Measurements from ENCODE around the gene FHOD1.

Gene FHOD1

DNA sequence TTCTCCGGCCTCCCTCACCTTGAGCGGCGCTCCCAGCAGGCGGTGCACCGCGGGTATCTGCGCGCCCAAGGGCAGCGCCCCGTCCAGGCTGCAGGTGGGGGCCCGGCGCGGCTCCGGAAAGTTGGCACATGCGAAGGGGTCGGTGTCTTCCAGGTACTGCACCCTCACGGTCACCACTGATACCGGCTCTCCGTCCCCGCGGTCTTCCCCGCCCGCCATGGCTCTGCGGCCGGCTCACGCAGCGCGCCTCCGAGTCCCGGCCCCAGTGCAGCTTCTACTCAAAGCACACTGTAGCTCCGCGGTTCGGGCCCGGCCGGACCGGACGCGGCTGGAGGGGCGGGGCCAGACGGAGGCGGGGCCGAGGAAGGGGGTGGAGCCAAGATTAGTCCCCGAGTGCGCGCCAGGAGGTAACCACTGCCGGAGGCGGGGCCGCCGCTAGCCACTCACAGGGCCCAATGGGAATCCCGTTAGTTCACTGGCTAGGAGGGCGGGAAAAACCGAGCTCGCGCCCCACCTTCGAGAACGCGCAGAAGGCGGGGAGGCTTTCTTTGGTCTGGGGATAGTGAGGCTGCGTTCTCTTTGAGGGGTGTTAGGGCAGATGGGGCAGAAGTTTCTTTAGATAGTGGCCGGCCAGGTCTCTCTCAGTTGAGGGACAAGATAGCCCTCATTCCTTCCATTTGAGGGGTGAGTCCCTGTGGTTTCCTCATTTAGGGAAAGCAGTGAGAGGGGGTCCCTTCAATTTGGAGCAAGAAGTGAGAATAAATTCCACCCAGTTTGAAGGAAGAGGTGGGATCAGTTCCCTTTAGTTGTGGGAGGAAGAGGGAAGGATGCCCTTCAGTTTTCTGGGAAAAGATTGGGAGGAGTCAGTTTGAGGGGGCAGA is at the start of gene FHOD1:
Gene FHOD1, minus strand, starts transcription at position 290 of the 881 bp plus-strand sequence. Its CDS starts 71 bp downstream, at position 219.
- peak; percentile 85 to 94 (median 92) for DNase-seq

DNA sequence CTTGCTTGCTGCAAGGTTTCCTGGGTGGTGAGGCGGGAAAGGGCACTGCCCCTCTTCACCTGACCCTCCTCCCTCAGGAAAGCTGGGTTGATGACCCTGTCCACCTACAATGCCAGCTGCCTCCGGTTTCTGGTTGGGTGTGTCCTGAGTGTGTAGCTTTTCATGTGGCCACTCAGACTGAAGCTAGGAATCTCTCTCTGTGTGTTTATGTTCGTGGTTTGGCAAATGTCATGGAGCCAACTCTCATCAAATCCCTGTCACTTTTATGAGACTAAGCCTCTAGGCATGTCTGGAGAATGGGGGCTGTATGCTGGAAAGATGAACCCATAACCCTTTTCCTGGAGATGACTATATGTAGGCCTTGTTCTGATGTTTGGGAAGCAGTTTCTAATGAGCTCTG is 49.1 kb upstream of the FHOD1 start:
- DNase-seq: no peak

DNA sequence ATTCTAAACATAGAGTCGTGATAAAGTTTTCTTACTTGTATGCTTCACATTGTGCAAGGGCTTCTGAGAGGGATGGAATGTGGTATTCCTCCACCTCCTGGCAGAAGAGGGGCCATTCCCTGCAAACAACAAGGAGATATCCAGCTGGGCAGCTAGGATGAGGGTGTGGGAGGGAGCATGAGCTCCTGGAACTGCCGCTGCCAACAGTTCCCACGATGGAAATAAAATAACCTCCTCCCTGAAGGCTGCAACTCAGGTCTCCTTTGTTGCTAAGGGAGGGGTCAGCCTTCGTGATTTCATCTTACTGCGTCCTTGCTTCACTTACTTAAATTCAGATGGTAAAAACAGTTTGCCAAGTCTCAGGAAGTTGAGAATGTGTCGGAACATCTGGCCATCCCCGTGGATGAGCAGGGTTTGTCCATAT is 47.7 kb upstream of the FHOD1 start:
- DNase-seq: no peak

DNA sequence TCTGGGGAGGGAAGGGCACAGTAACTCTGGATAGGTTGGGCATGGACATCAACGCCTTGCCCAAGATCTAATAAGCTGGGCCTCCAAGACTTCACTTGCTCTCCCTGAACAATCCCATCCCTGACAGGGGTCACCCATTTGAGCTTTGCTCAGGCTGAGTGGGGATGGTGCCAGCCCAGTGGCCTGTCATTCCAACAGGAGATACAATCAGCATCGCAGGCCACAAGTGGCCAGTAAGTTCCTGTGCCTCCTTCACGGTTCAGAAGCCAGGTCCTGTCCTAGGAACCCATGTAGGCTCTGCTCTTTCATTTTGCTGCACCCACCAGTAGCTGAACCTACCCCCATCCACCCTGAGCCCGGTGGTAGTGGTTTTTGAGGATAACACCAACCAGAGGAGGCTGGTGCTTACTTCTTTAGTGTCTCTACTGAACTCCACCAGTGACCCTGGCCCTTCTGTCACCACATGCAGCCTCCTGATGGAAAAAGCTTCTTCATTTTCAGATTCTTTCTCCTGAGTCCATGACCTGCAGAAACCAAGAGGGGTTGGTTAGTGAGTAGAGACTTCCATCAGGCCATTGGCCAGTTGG is 47.0 kb upstream of the FHOD1 start:
- no peak for DNase-seq

DNA sequence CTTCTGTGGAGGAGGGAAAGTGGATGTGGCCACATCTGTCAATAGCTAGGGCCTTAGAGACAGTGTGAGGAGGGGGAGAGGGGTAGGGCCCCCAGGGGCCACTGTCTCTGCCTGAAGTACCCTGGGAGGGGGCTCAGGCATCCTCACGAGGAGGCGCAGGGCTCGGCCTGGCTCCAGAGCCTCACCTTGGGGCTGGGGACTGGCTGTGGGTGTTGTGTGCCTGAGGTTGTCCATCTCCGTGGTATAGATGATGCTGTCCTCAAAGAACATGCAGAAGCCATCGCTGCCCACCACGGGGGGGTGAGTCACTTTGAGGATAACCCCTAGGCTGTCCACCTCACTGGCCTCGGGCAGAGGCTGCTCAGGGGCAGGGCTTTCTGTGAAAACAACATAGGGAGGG is 44.2 kb upstream of the FHOD1 start:
- DNase-seq: no peak

DNA sequence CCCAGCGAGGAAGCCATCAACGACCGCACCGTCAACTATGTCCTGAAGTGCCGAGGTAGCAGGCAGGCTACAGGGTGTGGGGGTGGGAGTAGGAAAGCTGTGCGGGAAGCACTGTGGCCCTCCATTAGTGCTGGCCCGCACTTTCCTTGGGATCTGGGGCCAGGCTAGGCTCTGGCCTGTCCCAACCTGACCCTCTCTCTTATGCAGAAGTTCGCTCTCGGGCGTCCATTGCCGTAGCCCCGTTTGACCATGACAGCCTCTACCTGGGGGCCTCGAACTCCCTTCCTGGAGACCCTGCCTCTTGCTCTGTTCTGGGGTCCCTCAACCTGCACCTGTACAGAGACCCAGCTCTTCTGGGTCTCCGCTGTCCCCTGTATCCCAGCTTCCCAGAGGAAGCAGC is 40.7 kb upstream of the FHOD1 start:
- no peak for DNase-seq

DNA sequence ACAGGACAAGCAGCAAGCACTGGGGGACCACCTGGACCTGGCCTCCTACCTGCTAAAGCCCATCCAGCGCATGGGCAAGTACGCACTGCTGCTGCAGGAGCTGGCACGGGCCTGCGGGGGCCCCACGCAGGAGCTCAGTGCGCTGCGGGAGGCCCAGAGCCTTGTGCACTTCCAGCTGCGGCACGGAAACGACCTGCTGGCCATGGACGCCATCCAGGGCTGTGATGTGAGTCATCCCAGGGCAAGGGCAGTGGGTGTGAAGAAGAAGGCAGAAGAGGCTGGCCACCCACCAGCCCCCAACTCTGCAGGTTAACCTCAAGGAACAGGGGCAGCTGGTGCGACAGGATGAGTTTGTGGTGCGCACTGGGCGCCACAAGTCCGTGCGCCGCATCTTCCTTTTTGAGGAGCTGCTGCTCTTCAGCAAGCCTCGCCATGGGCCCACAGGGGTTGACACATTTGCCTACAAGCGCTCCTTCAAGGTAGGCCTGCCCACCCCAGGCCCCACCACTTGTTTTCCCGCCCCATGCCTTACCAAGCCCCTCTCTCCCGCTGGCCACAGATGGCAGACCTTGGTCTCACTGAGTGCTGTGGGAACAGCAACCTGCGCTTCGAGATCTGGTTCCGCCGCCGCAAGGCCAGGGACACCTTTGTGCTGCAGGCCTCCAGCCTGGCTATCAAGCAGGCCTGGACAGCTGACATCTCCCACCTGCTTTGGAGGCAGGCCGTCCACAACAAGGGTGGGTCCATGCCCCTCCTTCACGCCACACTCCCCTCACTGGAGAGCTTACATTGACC is 39.4 kb upstream of the FHOD1 start:
- no peak for DNase-seq

DNA sequence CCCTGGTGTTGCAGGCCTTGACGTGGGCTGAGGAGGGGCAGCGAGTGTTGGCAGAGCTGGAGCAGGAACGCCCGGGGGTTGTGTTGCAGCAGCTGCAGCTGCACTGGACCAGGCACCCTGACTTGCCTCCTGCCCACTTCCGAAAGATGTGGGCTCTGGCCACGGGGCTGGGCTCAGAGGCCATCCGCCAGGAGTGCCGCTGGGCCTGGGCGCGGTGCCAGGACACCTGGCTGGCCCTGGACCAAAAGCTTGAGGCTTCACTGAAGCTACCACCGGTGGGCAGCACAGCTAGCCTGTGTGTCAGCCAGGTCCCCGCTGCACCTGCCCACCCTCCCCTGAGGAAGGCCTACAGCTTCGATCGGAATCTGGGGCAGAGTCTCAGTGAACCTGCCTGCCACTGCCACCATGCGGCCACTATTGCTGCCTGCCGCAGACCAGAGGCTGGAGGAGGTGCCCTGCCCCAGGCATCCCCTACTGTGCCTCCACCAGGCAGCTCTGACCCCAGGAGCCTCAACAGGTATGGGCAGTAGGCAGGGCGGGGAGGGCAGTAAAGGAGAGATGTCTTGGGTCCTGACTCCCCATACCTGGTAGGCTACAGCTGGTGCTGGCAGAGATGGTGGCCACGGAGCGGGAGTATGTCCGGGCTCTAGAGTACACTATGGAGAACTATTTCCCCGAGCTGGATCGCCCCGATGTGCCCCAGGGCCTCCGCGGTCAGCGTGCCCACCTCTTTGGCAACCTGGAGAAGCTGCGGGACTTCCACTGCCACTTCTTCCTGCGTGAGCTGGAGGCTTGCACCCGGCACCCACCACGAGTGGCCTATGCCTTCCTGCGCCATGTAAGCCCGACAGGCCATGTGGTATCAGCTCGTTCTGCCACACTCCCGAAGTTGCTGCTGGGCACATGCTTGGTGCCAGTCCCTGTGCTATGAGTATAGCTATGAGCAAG is 37.7 kb upstream of the FHOD1 start:
- DNase-seq: no peak

DNA sequence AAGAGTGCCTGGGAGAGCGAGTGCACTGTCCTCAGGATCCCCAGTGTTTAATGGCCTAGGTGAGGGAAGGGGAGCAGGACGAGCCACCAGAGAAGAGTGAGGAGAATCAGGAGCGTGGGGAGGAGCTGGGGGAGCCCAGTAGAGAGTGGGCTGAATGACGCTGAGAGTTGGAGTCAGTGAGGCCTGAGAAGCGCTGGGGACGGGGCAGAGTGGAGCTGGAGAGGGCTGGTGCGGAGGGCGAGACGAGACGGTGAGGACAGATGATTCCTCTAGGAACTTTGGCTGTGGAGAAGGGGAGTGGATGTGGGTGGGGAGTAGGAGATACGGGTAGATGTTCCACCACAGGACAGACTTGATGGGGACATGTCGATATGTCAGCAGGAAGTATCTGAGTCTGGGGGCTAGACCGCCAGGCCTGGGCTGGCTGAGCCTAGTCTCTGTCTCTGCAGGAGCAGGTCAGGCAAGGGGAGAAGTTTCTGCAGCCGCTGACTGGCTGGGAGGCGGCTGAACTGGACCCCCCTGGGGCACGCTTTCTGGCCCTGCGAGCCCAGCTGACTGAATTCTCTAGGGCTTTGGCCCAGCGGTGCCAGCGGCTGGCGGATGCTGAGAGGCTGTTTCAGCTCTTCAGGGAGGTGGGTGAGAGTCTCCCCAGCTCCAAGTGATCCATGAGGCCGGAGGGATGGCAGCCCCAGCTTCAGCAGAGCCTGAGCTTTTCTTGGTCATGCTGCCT is 36.7 kb upstream of the FHOD1 start:
- no peak for DNase-seq

DNA sequence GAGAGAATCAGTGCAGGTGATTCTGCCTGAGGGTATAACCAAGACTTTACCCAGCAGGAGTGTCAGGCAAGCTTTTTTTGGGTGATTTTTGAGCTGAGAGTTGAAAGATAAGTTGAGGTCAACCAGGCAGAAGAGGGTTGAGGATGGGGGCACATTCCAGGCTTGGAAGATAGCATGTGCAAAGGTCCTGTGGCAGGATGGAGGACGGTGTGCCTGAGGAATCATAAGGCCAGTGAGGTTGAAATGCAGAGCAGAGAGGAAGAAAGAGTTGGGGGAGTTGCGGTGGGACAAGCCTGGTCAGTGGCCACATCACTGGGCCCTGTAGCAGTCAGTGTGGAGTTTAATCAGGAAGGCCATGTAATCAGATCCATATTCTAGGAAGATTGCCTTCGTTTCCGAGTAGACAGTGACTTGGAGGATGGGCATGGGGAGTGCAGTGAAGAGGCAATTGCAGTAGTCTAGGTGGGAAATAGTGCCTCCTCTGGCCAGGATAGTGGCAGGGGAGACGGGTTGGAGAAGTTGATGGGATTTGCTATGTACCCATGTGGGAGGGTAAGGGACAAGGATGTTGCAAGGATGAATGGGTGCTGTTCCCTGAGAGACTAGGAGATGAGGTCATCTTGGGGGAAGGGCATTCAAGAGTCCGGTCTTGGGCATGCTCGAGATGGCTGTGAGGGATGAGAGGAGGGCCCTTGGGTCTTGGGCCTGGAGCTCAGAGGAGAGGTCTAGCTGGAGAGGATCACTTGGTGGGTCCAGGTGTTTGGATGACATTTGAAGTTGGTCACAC is 36.0 kb upstream of the FHOD1 start:
- DNase-seq: no peak

DNA sequence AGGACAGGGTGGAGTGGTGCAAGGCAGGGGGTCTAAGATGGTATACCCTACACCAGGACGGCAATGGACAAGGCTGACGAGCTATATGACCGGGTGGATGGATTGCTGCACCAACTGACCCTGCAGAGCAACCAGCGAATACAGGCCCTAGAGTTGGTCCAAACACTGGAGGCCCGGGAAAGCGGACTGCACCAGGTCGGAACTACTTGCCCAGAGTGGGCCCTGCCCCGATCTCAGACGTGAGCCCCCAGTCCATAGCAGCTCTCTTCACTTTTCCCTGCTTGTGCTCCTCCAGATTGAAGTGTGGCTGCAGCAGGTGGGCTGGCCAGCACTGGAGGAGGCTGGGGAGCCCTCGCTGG is 35.1 kb upstream of the FHOD1 start:
- DNase-seq: no peak

DNA sequence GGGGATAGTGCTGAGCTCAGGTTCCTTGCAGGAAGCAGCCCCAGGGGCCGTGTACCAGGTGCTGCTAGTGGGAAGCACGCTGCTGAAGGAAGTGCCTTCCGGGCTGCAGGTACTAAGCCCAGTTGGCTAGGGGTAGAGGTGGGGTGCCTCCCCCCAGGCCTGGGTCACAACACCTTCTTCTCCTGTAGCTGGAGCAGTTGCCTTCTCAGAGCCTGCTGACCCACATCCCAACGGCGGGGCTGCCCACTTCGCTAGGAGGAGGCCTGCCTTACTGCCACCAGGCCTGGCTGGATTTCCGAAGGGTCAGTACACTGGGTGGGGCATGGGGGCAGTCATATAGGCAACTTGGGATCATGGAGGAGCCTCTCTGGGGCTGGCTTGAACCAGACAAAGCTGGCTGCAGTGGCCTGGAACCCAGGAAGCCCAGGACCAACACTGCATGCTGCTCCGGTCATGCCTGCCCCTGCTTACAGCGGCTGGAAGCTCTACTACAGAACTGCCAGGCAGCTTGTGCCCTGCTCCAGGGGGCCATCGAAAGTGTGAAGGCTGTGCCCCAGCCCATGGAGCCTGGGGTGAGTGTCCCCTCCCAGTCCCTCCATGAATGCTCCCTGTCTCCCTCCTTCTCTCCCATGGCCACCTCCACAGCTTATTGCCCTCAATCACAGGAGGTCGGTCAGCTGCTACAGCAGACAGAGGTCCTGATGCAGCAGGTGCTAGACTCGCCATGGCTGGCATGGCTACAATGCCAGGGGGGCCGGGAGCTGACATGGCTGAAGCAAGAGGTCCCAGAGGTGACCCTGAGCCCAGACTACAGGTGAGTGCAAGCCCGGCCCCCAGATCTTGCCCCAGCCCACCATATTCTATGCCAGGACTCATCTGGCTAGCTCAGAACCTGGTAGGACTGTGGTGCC is 34.5 kb upstream of the FHOD1 start:
- DNase-seq: no peak

DNA sequence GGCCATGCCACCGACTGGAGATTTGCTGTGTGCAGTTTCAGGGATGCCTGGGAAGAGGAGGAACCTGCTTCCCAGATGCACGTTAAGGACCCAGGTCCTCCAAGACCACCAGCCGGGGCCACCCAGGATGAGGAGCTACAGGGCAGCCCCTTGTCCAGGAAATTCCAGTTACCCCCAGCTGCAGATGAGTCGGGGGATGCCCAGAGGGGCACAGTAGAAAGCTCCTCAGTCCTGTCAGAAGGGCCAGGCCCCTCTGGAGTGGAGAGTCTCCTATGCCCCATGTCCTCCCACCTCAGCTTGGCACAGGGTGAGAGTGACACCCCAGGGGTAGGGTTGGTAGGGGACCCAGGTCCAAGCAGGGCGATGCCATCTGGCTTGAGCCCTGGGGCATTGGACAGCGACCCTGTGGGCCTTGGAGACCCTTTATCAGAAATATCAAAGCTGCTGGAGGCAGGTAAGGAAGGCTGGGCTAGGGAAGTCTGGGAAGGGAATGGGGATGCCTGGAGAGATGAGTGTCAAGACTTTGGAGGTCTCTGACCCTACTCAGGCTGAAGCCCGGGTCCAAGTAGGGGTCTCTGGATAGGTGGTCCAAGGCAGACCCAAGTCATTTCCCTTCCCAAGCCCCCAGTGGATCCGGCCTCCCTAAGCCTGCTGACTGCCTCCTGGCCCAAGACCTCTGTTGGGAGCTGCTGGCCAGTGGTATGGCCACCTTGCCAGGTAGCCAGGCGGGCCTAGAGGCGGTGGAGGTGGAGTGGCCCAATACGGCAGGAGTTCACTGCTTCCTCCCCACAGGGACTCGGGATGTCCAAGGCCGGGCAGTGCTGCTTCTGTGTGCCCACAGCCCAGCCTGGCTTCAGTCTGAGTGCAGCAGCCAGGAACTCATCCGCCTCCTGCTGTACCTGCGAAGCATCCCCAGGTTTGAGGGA is 33.1 kb upstream of the FHOD1 start:
- DNase-seq: no peak

DNA sequence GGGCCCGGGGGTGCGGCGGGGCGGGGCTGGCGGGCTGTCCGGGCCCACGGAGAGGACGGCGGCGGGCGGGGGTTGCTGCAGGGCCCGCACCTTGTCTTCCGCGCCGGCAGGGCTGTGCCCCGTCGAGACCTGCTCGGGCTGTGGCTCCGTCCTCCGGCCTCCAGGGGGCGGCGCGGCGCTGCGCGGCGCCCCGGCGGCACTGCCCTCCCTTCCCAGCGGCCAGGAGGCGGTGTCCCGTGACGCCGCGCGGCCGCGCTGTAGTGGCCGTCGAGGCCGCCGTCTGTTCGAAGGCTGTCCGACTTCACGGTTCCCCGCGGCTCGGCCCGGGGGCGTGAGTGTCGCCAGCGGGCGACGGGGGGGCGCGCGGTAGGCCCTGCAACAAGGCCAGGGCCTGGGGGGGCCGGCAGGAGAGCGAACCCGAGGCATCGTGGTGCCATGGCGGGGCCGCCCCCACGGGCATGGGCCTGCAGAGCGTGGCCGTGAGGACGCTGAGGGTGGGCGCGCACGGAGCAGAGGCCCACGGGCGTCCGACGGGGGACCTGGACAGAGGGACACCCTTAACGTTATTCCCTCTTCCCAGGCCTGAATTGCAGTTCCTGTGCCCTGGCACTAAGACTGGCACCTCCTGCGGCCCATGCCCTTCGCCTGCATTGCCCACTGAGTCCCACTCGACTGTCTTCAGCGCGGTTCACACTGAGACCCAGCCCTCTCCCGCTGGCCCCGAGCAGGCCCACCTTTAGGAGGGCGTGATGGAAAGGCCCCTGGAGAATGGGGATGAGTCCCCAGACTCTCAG is 32.2 kb upstream of the FHOD1 start, which contains the start of gene PLEKHG4:
Gene PLEKHG4, plus strand, starts transcription at position 237 of the 794 bp plus-strand sequence. Its CDS starts 513 bp downstream, at position 750.
- peak; percentile 50 to 76 (median 66) for DNase-seq

DNA sequence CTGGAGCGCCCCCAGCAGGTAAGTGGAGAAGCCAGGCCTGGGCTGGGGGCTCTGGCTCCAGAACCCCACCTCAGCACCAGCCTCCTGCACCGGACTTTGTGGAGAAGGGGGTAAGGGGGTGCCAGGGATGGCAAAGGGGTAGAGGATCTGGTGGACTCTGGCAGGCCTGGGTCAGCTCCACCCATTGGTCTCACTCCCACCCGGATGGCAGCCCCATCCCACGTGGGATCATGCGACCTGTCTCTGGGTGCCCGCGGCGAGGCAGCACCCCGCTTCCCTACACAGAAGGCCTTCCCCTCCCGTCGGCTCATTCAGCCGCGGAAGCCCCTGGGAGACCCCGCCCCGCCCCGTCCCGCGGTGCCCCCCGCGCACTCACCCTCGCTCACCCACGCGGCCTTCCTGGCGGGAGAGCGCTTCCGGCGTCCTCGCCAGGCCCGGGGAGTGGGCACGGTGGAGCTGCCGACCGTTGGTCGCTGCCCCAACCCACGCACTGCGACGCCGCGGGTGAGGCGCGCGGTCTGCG is 31.6 kb upstream of the FHOD1 start:
- peak; percentile 21 to 45 (median 39) for DNase-seq

DNA sequence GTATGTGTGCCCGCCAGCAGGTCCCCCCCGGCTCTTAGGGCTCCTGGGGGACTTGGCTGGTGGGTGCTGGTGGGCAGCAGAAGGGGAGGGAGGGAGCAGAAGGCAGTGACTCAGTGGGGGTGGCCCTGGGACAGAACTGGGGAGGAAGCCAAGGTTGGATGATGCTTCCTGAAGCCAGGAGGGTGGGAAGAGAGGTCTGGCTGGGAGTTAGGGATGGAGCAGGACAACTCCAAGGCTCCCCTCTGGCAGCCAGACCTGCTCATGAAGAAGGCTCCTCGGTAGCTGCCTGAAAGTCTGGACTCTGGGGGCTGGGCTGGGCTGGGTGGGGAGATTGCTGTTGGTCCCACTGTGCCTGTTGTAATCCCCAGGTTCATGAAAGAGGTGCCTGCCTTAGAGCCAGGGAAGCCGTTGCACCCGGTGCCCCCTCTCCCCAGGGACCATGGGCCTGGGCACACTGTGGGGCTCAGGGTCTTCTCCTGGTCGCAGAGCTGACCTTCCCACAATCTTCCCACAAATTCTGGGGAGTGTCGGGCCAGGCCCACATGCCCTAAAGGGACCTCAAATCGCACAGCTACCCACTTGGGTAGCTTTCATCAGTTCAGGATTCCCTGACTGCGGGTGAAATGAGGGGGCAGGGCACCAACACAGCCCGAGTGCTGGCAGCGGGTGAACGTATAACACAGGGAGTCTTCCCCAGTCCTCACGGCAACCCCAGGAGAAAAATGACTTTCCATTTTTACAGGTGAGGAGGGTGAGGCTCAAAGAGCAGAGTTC is 30.9 kb upstream of the FHOD1 start:
- no peak for DNase-seq
